Endothelial cell of umbilical vein (primary cell): ENCODE results near the gene GNB5. TPM values are rescaled to one million over a fixed set of nuclear protein-coding genes. Genes with fewer than 3 reads are reported as not detected.

ENCODE experiments used
- BruUV-seq: library from RNA; stranded (reverse); fragments of 400-500 nt; replicated peaks from 2 replicates; lab custom pipeline; 2021; lab: Mats Ljungman, UMichigan
- CTCF ChIA-PET: fragments of 300-600, 350-600 bp; sonication (Branson Sonifier 250); formaldehyde crosslinking; loops from one replicate; lab custom pipeline; 2021; ENCODE audit warnings: antibody characterized with exemption, inconsistent platforms; lab: Charles Lee
- POLR2A ChIA-PET: fragments of 300-600, 350-600 bp; sonication (Branson Sonifier 250); formaldehyde crosslinking; loops from one replicate; lab custom pipeline; 2021; ENCODE audit warnings: antibody characterized with exemption, inconsistent platforms; lab: Charles Lee
- DNase-seq: peaks from one replicate; pipeline ENCODE4 v3.0.0-alpha.2; 2011; ENCODE audit warnings: low read depth, low spot score
- FAIRE-seq: peaks from 2 replicates; lab custom pipeline; 2011; peaks lifted over from hg19 to GRCh38; lab: Jason Lieb, UNC
- H2AFZ ChIP-seq: 2 replicates; pipeline ENCODE4 v1.6.0; 2012; ENCODE audit warnings: low read depth, low read length, control low read depth, inconsistent platforms
- H3K27ac ChIP-seq: 2 replicates; pipeline ENCODE4 v1.5.1; 2011; ENCODE audit warnings: low read depth, mild to moderate bottlenecking, control low read depth, low read length, moderate library complexity; ENCODE audit not compliant: insufficient read depth
- H3K27me3 ChIP-seq, 2 experiments: 2 replicates each; pipeline versions ENCODE4 v1.6.0 to v1.6.1; 2011; ENCODE audit warnings: low read length in 2 of 2, mixed read lengths in 1 of 2; ENCODE audit not compliant: control insufficient read depth in 2 of 2, insufficient read depth in 2 of 2
- H3K36me3 ChIP-seq, 2 experiments: 2 replicates in 1 of 2; 3 replicates in 1 of 2; pipeline ENCODE4 v1.5.1; 2011; ENCODE audit warnings: low read length in 2 of 2, mild to moderate bottlenecking in 1 of 2, moderate library complexity in 1 of 2; ENCODE audit not compliant: control insufficient read depth in 2 of 2, insufficient read depth in 2 of 2; ENCODE audit errors: extremely low read depth in 1 of 2
- H3K4me1 ChIP-seq: 3 replicates; pipeline ENCODE4 v1.5.1; 2011; ENCODE audit warnings: mild to moderate bottlenecking, low read length; ENCODE audit not compliant: control insufficient read depth, insufficient read depth; ENCODE audit errors: extremely low read depth
- H3K4me2 ChIP-seq: 2 replicates; pipeline ENCODE4 v1.6.1; 2011; ENCODE audit warnings: low read length, control low read depth, mixed read lengths; ENCODE audit not compliant: insufficient read depth
- H3K4me3 ChIP-seq, 3 experiments: fragments of 200-600 bp in 1 of 3; sonication (generic), shearing (Covaris generic) in 1 of 3; replicated peaks in 1 of 3; 2 replicates each; pipeline ENCODE4 v1.5.1; 2011 to 2016; ENCODE audit warnings: control low read depth in 3 of 3, low read length in 3 of 3, mild to moderate bottlenecking in 2 of 3, inconsistent platforms in 1 of 3, low read depth in 1 of 3, moderate library complexity in 1 of 3; ENCODE audit not compliant: insufficient read depth in 1 of 3
- H3K79me2 ChIP-seq: 2 replicates; pipeline ENCODE4 v1.6.0; 2012; ENCODE audit warnings: low read length, inconsistent platforms; ENCODE audit not compliant: control insufficient read depth, insufficient read depth
- H3K9ac ChIP-seq: replicated peaks from 2 replicates; pipeline ENCODE3; 2011; ENCODE audit warnings: low read length, control low read depth; ENCODE audit not compliant: insufficient read depth; ENCODE audit errors: extremely low read depth
- H3K9me1 ChIP-seq: replicated peaks from 3 replicates; pipeline ENCODE4 v1.6.0; 2011; ENCODE audit warnings: mild to moderate bottlenecking, low read length; ENCODE audit not compliant: control insufficient read depth, insufficient read depth; ENCODE audit errors: extremely low read depth
- H3K9me3 ChIP-seq: replicated peaks from 2 replicates; pipeline ENCODE4 v1.5.1; 2012; ENCODE audit warnings: low read length, inconsistent platforms; ENCODE audit not compliant: control insufficient read depth, insufficient read depth
- H4K20me1 ChIP-seq: replicated peaks from 2 replicates; pipeline ENCODE3; 2011; ENCODE audit warnings: mild to moderate bottlenecking, low read length; ENCODE audit not compliant: control insufficient read depth, insufficient read depth; ENCODE audit errors: extremely low read depth
- EZH2 ChIP-seq: IDR thresholded peaks from 2 replicates; pipeline ENCODE4 v1.6.1; 2012; ENCODE audit warnings: borderline replicate concordance, low read depth, mild to moderate bottlenecking, moderate library complexity, low read length, inconsistent platforms; ENCODE audit not compliant: severe bottlenecking
- GATA2 ChIP-seq: IDR thresholded peaks from 2 replicates; pipeline ENCODE4 v1.7.0; 2011; ENCODE audit warnings: low read depth, mild to moderate bottlenecking, moderate library complexity, mixed read lengths, low read length; ENCODE audit not compliant: insufficient read length, insufficient read depth
- JUN ChIP-seq: IDR thresholded peaks from 2 replicates; pipeline ENCODE4 v1.6.1; 2011; ENCODE audit warnings: borderline replicate concordance, low read depth; ENCODE audit not compliant: insufficient read length, insufficient read depth
- POLR2A ChIP-seq: IDR thresholded peaks from 2 replicates; pipeline ENCODE4 v1.6.1; 2012; ENCODE audit warnings: low read depth, mild to moderate bottlenecking, control low read depth, low read length
- POLR2AphosphoS5 ChIP-seq: IDR thresholded peaks from 2 replicates; pipeline ENCODE4 v1.6.1; 2012; ENCODE audit warnings: low read depth, mild to moderate bottlenecking, control low read depth, low read length, moderate library complexity; ENCODE audit not compliant: insufficient read depth
- dilution Hi-C: fragments of 300-500 bp; cut with MboI; formaldehyde crosslinking; loops from one replicate; pipeline ENCODE4 v1.15.0; 2019; ENCODE audit warnings: low sequenced_read_pairs; ENCODE audit not compliant: extremely low pct_ligation_motif_present
- intact Hi-C: fragments of 100-400 bp; cut with micrococcal nuclease; formaldehyde crosslinking; loops from one replicate; pipeline ENCODE4 v1.10.0; 2022
- polyA plus RNA-seq, 4 experiments: library from polyadenylated mRNA; depleted of rRNA in 3 of 4; stranded (reverse) in 3 of 4; unstranded in 1 of 4; fragments of >200 nt; gene quantifications; 2 replicates each; pipeline versions ENCODE4 v1.2.1 to v1.2.3, GENCODE V29; 2011 to 2012; ENCODE audit warnings: missing spikeins in 1 of 4
- total RNA-seq: library from RNA; stranded (reverse); gene quantifications from 2 replicates; pipeline ENCODE4 v1.2.3, GENCODE V29; 2021
- TF ChIP-seq, protein P1 (sequence below), 2 donors: IDR thresholded peaks; 1 replicate in 1 of 2; 2 replicates in 1 of 2; pipeline ENCODE4 v1.5.1; 2011; ENCODE audit warnings: low read length in 2 of 2, mild to moderate bottlenecking in 2 of 2, moderate library complexity in 2 of 2, control low read depth in 1 of 2, inconsistent platforms in 1 of 2, low read depth in 1 of 2; ENCODE audit not compliant: insufficient read depth in 1 of 2; ENCODE audit errors: extremely low read depth in 1 of 2
- TF ChIP-seq, protein P2 (sequence below): IDR thresholded peaks from 2 replicates; pipeline ENCODE4 v1.6.1; 2011; ENCODE audit not compliant: insufficient read depth, insufficient read length

The GNB5 gene
- total and polyA plus RNA-seq, 2 donors (not counting 3 experiments of a cell fraction or from before 2014, with no cell fraction given), result 15.6 to 16.8 TPM

DNA sequence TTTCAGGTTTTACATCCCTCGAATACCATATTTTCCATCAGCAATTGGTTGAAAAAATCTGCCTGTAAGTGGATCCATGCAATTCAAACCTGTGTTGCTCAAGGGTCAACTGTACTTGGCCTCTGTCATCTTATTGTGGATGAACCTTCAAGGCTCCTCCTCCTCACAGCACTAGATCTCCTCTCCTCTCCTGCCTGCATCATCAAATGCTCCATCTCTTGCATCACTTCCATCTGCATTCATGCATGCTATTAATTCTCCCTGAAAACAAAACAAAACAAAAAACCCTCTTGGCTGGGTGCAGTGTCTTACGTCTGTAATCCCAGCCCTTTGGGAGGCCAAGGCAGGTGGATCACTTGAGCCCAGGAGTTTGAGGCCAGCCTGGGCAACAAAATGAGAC, 88.7 kb downstream of the GNB5 start:
- Histone ChIP-seq H3K36me3 (no peaks in the 10 kb centered on the region), H3K4me3 (no peak overlapping the region), H3K4me1 (peaks cover 19% of the 10 kb centered on the region), H3K27me3 (no peaks in the 10 kb centered on the region), H3K4me2 (no peak overlapping the region), H3K27ac (no peak overlapping the region), H4K20me1 (no peaks in the 10 kb centered on the region), H3K79me2 (no peaks in the 10 kb centered on the region), H2AFZ (no peak overlapping the region), H3K9me1 (no peaks in the 10 kb centered on the region), H3K9ac (no peak overlapping the region), H3K9me3 (no peaks in the 10 kb centered on the region)
- ChIA-PET POLR2A (no interaction called here), CTCF (interaction anchor here (1.8 to 2.0 kb wide), 2 partner anchors 24 to 37 kb away, joined by 10 to 13 read pairs; no protein-coding TSS in a partner anchor)
- DNase-seq, result peak; percentile 27
- BruUV-seq, result no TSS peak
- intact Hi-C loops (no loop called here), dilution Hi-C loops (no loop called here)
- TF ChIP-seq, protein P1, sequence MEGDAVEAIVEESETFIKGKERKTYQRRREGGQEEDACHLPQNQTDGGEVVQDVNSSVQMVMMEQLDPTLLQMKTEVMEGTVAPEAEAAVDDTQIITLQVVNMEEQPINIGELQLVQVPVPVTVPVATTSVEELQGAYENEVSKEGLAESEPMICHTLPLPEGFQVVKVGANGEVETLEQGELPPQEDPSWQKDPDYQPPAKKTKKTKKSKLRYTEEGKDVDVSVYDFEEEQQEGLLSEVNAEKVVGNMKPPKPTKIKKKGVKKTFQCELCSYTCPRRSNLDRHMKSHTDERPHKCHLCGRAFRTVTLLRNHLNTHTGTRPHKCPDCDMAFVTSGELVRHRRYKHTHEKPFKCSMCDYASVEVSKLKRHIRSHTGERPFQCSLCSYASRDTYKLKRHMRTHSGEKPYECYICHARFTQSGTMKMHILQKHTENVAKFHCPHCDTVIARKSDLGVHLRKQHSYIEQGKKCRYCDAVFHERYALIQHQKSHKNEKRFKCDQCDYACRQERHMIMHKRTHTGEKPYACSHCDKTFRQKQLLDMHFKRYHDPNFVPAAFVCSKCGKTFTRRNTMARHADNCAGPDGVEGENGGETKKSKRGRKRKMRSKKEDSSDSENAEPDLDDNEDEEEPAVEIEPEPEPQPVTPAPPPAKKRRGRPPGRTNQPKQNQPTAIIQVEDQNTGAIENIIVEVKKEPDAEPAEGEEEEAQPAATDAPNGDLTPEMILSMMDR (IDR thresholded peaks at IDR 0.05; ENCODE audit: extremely low read depth in 1 of 2, insufficient read depth in 1 of 2, low read depth in 1 of 2, low read length in 2 of 2), result no peak
- TF ChIP-seq, protein P2, sequence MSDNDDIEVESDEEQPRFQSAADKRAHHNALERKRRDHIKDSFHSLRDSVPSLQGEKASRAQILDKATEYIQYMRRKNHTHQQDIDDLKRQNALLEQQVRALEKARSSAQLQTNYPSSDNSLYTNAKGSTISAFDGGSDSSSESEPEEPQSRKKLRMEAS, result no peak
- TF ChIP-seq POLR2AphosphoS5 (no peak), POLR2A (no peak), EZH2 (no peak), GATA2 (no peak), JUN (no peak)
- FAIRE-seq, result no peak
